ENCODE results near the gene RAB33B. TPM values are rescaled to one million over a fixed set of nuclear protein-coding genes. Genes with fewer than 3 reads are reported as not detected.

The RAB33B gene
- total and polyA plus RNA-seq, 4 donors, result 7.2 to 38.9 (median 8.6) TPM

DNA sequence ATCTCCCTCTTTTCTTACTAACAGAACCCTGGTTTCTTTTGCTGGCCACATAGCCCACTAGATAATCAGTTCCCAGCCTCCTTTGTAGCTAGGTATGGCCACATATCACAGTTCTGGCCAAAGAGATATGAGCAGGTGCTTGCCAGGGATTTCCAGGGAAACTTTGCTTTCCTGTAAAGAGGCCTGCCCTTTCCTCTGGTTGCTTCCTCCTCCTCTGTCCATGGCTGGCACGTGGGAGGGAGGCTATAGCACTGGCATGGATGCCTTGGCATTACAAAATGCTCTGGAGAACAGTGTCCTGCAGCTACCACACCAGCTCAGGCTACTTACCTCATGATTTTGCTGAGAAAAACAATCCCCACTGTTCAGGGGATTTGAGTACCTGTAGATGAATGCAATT lies 27.5 kb downstream of the RAB33B start:
- DNase-seq (ENCODE audit: low spot score), result no peak
- Histone ChIP-seq H3K4me1 (ENCODE audit: control insufficient read depth in 4 of 4, insufficient read depth in 4 of 4, low read length in 3 of 4) (peaks cover 5 to 13% (median 9%) of the 10 kb centered on the region in 4 donors), H3K27me3 (ENCODE audit: control insufficient read depth in 4 of 4, insufficient read depth in 4 of 4, low read length in 3 of 4) (no peaks in the 10 kb centered on the region), H3K36me3 (ENCODE audit: control insufficient read depth in 4 of 4, insufficient read depth in 3 of 4, low read depth in 1 of 4, low read length in 3 of 4) (peaks cover 0 to 2% (median 0%) of the 10 kb centered on the region in 4 donors), H3K27ac (ENCODE audit: low read depth in 1 of 2, low read length in 2 of 2) (peak overlapping the region in 1 of 2 donors; percentile 47), H3K4me3 (ENCODE audit: low read depth in 1 of 3, low read length in 3 of 3) (no peak overlapping the region), H3K9me3 (ENCODE audit: control insufficient read depth in 4 of 4, low read length in 3 of 4) (no peaks in the 10 kb centered on the region), H3K9ac (ENCODE audit: low read depth in 1 of 2, low read length in 2 of 2) (no peak overlapping the region)
- WGBS, result 46% methylated on average over 1 of the region's 1 CpG
- no peak for TF ChIP-seq NR2F2 (IDR thresholded peaks at IDR 0.05)
- peak; percentile 11 to 59 for TF ChIP-seq RXRA (IDR thresholded peaks at IDR 0.05)
- TF ChIP-seq SP1 (IDR thresholded peaks at IDR 0.05), result no peak
- no peak for TF ChIP-seq GABPA (IDR thresholded peaks at IDR 0.05 in 1 of 2, conservative IDR thresholded peaks at IDR 0.05 in 1 of 2)
- no peak for TF ChIP-seq JUND (IDR thresholded peaks at IDR 0.05)
- TF ChIP-seq HNF4G (IDR thresholded peaks at IDR 0.05), result no peak
- TF ChIP-seq, protein P1, sequence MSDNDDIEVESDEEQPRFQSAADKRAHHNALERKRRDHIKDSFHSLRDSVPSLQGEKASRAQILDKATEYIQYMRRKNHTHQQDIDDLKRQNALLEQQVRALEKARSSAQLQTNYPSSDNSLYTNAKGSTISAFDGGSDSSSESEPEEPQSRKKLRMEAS (IDR thresholded peaks at IDR 0.05), result no peak
- no peak for TF ChIP-seq EGR1 (IDR thresholded peaks at IDR 0.05; ENCODE audit: low read depth in 2 of 2)
- TF ChIP-seq YY1 (IDR thresholded peaks at IDR 0.05), result peak; percentile 38
- TF ChIP-seq RAD21 (IDR thresholded peaks at IDR 0.05), result no peak
- no peak for TF ChIP-seq TAF1 (conservative IDR thresholded peaks at IDR 0.05)
- TF ChIP-seq HNF4A (conservative IDR thresholded peaks at IDR 0.05), result peak in 1 of 2 donors; percentile 20

DNA sequence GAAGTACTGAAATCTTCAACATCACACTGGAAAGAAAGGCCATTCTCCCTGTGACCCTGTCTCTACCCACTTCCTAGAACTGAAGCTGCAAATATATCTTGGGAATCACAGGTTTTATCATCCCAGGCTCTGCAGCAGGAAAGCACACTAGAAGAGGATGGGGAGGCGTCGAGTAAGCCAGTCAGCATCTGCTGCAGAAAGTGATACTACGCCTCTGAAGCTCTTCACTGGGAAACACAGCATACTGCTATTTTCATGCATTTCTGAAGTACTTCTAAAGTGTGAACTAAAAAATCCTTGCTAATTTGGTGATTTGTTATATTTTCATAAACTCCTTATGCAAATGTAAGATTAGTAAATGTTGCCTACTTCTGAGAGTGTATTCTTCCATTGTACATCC lies 29.1 kb downstream of the RAB33B start:
- H3K9ac ChIP-seq (ENCODE audit: low read depth in 1 of 2, low read length in 2 of 2), result no peak overlapping the region
- no peak overlapping the region for H3K4me3 ChIP-seq (ENCODE audit: low read depth in 1 of 3, low read length in 3 of 3)
- DNase-seq (ENCODE audit: low spot score), result no peak
- H3K9me3 ChIP-seq (ENCODE audit: control insufficient read depth in 4 of 4, low read length in 3 of 4), result no peaks in the 10 kb centered on the region
- no peak overlapping the region for H3K27ac ChIP-seq (ENCODE audit: low read depth in 1 of 2, low read length in 2 of 2)
- 97% methylated on average over 3 of the region's 3 CpGs for WGBS
- TF ChIP-seq RXRA (IDR thresholded peaks at IDR 0.05) (no peak), NR2F2 (IDR thresholded peaks at IDR 0.05) (no peak), HNF4A (conservative IDR thresholded peaks at IDR 0.05) (no peak)
- TF ChIP-seq, protein P2, sequence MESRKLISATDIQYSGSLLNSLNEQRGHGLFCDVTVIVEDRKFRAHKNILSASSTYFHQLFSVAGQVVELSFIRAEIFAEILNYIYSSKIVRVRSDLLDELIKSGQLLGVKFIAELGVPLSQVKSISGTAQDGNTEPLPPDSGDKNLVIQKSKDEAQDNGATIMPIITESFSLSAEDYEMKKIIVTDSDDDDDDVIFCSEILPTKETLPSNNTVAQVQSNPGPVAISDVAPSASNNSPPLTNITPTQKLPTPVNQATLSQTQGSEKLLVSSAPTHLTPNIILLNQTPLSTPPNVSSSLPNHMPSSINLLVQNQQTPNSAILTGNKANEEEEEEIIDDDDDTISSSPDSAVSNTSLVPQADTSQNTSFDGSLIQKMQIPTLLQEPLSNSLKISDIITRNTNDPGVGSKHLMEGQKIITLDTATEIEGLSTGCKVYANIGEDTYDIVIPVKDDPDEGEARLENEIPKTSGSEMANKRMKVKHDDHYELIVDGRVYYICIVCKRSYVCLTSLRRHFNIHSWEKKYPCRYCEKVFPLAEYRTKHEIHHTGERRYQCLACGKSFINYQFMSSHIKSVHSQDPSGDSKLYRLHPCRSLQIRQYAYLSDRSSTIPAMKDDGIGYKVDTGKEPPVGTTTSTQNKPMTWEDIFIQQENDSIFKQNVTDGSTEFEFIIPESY (IDR thresholded peaks at IDR 0.05), result no peak
- no peaks in the 10 kb centered on the region for H3K27me3 ChIP-seq (ENCODE audit: control insufficient read depth in 4 of 4, insufficient read depth in 4 of 4, low read length in 3 of 4)
- peaks cover 0 to 2% (median 0%) of the 10 kb centered on the region in 4 donors for H3K36me3 ChIP-seq (ENCODE audit: control insufficient read depth in 4 of 4, insufficient read depth in 3 of 4, low read depth in 1 of 4, low read length in 3 of 4)
- peaks cover 0 to 2% (median under 1%) of the 10 kb centered on the region in 4 donors for H3K4me1 ChIP-seq (ENCODE audit: control insufficient read depth in 4 of 4, insufficient read depth in 4 of 4, low read length in 3 of 4)

GRCh38 chr4:139484783-139485311 lies 30.9 kb downstream of the RAB33B start:
- peaks cover 0 to 2% (median 0%) of the 10 kb centered on the region in 4 donors for H3K36me3 ChIP-seq (ENCODE audit: control insufficient read depth in 4 of 4, insufficient read depth in 3 of 4, low read depth in 1 of 4, low read length in 3 of 4)
- H3K4me3 ChIP-seq (ENCODE audit: low read depth in 1 of 3, low read length in 3 of 3), result no peak overlapping the region
- H3K27me3 ChIP-seq (ENCODE audit: control insufficient read depth in 4 of 4, insufficient read depth in 4 of 4, low read length in 3 of 4), result no peaks in the 10 kb centered on the region
- H3K9me3 ChIP-seq (ENCODE audit: control insufficient read depth in 4 of 4, low read length in 3 of 4), result no peaks in the 10 kb centered on the region
- H3K27ac ChIP-seq (ENCODE audit: low read depth in 1 of 2, low read length in 2 of 2), result no peak overlapping the region
- H3K4me1 ChIP-seq (ENCODE audit: control insufficient read depth in 4 of 4, insufficient read depth in 4 of 4, low read length in 3 of 4), result peaks cover 0 to 2% (median under 1%) of the 10 kb centered on the region in 4 donors
- WGBS, result 77% methylated on average over 11 of the region's 11 CpGs
- no peak for DNase-seq (ENCODE audit: low spot score)
- no peak overlapping the region for H3K9ac ChIP-seq (ENCODE audit: low read depth in 1 of 2, low read length in 2 of 2)
- no peak for TF ChIP-seq TAF1 (conservative IDR thresholded peaks at IDR 0.05)
- TF ChIP-seq, protein P1 (IDR thresholded peaks at IDR 0.05), result no peak
- TF ChIP-seq FOXA2 (IDR thresholded peaks at IDR 0.05), result no peak
- TF ChIP-seq ATF3 (IDR thresholded peaks at IDR 0.05), result no peak
- TF ChIP-seq GABPA (IDR thresholded peaks at IDR 0.05 in 1 of 2, conservative IDR thresholded peaks at IDR 0.05 in 1 of 2), result no peak
- no peak for TF ChIP-seq CTCF (IDR thresholded peaks at IDR 0.05; ENCODE audit: low read depth, low read length, missing input control)
- TF ChIP-seq, protein P3, sequence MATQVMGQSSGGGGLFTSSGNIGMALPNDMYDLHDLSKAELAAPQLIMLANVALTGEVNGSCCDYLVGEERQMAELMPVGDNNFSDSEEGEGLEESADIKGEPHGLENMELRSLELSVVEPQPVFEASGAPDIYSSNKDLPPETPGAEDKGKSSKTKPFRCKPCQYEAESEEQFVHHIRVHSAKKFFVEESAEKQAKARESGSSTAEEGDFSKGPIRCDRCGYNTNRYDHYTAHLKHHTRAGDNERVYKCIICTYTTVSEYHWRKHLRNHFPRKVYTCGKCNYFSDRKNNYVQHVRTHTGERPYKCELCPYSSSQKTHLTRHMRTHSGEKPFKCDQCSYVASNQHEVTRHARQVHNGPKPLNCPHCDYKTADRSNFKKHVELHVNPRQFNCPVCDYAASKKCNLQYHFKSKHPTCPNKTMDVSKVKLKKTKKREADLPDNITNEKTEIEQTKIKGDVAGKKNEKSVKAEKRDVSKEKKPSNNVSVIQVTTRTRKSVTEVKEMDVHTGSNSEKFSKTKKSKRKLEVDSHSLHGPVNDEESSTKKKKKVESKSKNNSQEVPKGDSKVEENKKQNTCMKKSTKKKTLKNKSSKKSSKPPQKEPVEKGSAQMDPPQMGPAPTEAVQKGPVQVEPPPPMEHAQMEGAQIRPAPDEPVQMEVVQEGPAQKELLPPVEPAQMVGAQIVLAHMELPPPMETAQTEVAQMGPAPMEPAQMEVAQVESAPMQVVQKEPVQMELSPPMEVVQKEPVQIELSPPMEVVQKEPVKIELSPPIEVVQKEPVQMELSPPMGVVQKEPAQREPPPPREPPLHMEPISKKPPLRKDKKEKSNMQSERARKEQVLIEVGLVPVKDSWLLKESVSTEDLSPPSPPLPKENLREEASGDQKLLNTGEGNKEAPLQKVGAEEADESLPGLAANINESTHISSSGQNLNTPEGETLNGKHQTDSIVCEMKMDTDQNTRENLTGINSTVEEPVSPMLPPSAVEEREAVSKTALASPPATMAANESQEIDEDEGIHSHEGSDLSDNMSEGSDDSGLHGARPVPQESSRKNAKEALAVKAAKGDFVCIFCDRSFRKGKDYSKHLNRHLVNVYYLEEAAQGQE (IDR thresholded peaks at IDR 0.05), result no peak
- no peak for TF ChIP-seq RAD21 (IDR thresholded peaks at IDR 0.05)
- TF ChIP-seq, protein P2 (IDR thresholded peaks at IDR 0.05), result no peak
- no peak for TF ChIP-seq HNF4G (IDR thresholded peaks at IDR 0.05)

Data from liver (tissue), 9 donors.